Natural killer cell (primary cell): ENCODE measurements around the gene TSPYL1. TPM values are rescaled to one million over a fixed set of nuclear protein-coding genes. Genes with fewer than 3 reads are reported as not detected.
A peak's percentile ranks its signal among the peaks of the same experiment; 100 is the strongest.

Experiments
- ATAC-seq, 3 donors: fragments of 150-1000 bp in 2 of 3; fragments of 200-7000 bp in 1 of 3; cut with Tn5 transposase; 1 replicate in 1 of 3; 2 replicates in 2 of 3; pipeline ENCODE4 v1.10.0; 2021; ENCODE audit warnings: mild to moderate bottlenecking in 2 of 3, moderate library complexity in 2 of 3
- DNase-seq, 2 donors: peaks; one replicate each; pipeline versions ENCODE4 v3.0.0 to v3.0.0-alpha.2; 2013 to 2021; ENCODE audit warnings: mixed read lengths in 1 of 2
- H3K27ac ChIP-seq: one replicate; pipeline ENCODE4 v1.5.1; 2013; ENCODE audit warnings: mild to moderate bottlenecking, low read length
- H3K27me3 ChIP-seq: one replicate; pipeline ENCODE4 v1.6.1; 2013; ENCODE audit warnings: low read length; ENCODE audit not compliant: control insufficient read depth, insufficient read depth
- H3K36me3 ChIP-seq: one replicate; pipeline ENCODE4 v1.6.1; 2013; ENCODE audit warnings: low read length; ENCODE audit not compliant: control insufficient read depth, insufficient read depth
- H3K4me1 ChIP-seq: one replicate; pipeline ENCODE4 v1.6.1; 2013; ENCODE audit warnings: low read length; ENCODE audit not compliant: control insufficient read depth, insufficient read depth
- H3K4me3 ChIP-seq: one replicate; pipeline ENCODE4 v1.5.1; 2013; ENCODE audit warnings: low read length
- H3K9me3 ChIP-seq: one replicate; pipeline ENCODE4 v1.6.1; 2013; ENCODE audit warnings: low read length; ENCODE audit not compliant: control insufficient read depth, insufficient read depth
- H3K27ac Mint-ChIP-seq, 2 donors: one replicate each; pipeline ENCODE4 v1.8.0; 2022; ENCODE audit warnings: mild to moderate bottlenecking in 2 of 2, mixed read lengths in 2 of 2, moderate library complexity in 1 of 2
- H3K27me3 Mint-ChIP-seq, 2 donors: one replicate each; pipeline ENCODE4 v1.8.0; 2022; ENCODE audit warnings: low read depth in 2 of 2, mixed read lengths in 2 of 2
- H3K36me3 Mint-ChIP-seq: one replicate; pipeline ENCODE4 v1.8.0; 2022; ENCODE audit warnings: mixed read lengths
- H3K4me1 Mint-ChIP-seq, 2 donors: one replicate each; pipeline ENCODE4 v1.8.0; 2022; ENCODE audit warnings: mixed read lengths in 2 of 2
- H3K4me3 Mint-ChIP-seq: one replicate; pipeline ENCODE4 v1.8.0; 2022; ENCODE audit warnings: mild to moderate bottlenecking, moderate library complexity, mixed read lengths
- H3K9me3 Mint-ChIP-seq, 2 donors: one replicate each; pipeline ENCODE4 v1.8.0; 2022; ENCODE audit warnings: mixed read lengths in 2 of 2
- WGBS: methylation state at CpG from one replicate; pipeline ENCODE4 v1.1.7; 2013; ENCODE audit warnings: missing lambda C conversion rate; ENCODE audit not compliant: insufficient coverage; 5-methylcytosine and 5-hydroxymethylcytosine counted together
- intact Hi-C: fragments of 100-400 bp; cut with micrococcal nuclease; formaldehyde crosslinking; loops from one replicate; pipeline ENCODE4 v1.14.2; 2022
- total RNA-seq, 4 donors: library from RNA; stranded (reverse); fragments of 120-200 nt in 1 of 4; gene quantifications; one replicate each; pipeline versions ENCODE4 v1.2.3 to v1.2.4, GENCODE V29; 2013 to 2022
- TF ChIP-seq, protein P1 (sequence below): fragments of 200-600 bp; IDR thresholded peaks from one replicate; pipeline ENCODE4 v1.8.0; 2022; ENCODE audit warnings: antibody characterized with exemption

The TSPYL1 gene
- total RNA-seq, 3 donors from 2014 or later (not counting 1 experiment from before 2014, with no cell fraction given), result 134 to 143 (median 142) TPM

DNA sequence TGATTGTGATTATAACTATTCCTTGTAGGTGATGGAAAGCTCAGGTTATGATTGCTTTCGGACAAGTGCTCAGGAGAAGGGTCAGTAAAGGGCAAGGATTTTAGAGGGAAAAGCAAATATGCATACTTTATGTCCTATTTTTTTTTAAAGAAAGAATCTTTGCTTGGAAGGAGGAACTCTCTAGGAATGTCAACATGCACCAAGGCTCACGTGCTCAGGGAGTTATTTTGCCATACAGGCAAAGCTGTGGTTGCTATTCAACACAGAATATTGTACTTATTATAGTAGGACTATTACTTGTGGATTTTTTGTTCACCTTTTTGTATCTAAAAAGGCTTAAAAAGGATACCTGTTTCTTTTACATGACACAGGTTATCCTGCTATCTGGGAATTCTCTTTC, 3.0 kb upstream of the TSPYL1 start:
- intact Hi-C loops, result no loop called here
- H3K27ac Mint-ChIP-seq, result no peak overlapping the region

DNA sequence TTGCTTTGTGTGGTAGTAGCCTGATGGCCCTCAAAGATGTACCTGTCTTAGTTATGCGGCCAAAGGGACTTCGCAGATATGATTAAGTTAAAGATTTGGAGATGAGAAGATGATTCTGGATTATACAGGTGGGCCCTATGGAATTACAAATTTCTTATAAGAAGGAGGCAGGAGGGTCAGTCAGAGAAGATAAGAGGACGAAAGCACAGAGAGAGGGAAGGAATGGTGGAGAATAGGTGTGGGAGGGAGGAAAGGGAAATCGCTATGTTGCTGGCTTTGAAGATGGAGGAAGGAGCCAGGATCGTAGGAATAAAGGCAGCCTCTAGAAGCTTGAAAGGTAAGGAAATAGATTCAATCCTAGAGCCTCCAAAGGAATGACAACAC, 1.2 kb upstream of the TSPYL1 start:
- no peak for DNase-seq
- Histone ChIP-seq H3K4me1 (peaks cover 21% of the 10 kb centered on the region), H3K27ac (peak overlapping the region; percentile 99), H3K36me3 (peaks cover 12% of the 10 kb centered on the region), H3K4me3 (no peak overlapping the region), H3K9me3 (no peaks in the 10 kb centered on the region), H3K27me3 (no peaks in the 10 kb centered on the region)
- Mint-ChIP-seq H3K27me3 (no peaks in the 10 kb centered on the region), H3K27ac (peak overlapping the region; percentile 98 to 100), H3K36me3 (no peaks in the 10 kb centered on the region), H3K9me3 (no peaks in the 10 kb centered on the region), H3K4me1 (peaks cover 47 to 49% of the 10 kb centered on the region in 2 donors), H3K4me3 (peak overlapping the region; percentile 7)
- ATAC-seq, result no peak
- WGBS, result 96% methylated on average over 5 of the region's 5 CpGs
- TF ChIP-seq, protein P1, sequence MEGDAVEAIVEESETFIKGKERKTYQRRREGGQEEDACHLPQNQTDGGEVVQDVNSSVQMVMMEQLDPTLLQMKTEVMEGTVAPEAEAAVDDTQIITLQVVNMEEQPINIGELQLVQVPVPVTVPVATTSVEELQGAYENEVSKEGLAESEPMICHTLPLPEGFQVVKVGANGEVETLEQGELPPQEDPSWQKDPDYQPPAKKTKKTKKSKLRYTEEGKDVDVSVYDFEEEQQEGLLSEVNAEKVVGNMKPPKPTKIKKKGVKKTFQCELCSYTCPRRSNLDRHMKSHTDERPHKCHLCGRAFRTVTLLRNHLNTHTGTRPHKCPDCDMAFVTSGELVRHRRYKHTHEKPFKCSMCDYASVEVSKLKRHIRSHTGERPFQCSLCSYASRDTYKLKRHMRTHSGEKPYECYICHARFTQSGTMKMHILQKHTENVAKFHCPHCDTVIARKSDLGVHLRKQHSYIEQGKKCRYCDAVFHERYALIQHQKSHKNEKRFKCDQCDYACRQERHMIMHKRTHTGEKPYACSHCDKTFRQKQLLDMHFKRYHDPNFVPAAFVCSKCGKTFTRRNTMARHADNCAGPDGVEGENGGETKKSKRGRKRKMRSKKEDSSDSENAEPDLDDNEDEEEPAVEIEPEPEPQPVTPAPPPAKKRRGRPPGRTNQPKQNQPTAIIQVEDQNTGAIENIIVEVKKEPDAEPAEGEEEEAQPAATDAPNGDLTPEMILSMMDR, result no peak
- intact Hi-C loops, result no loop called here

More for the DNA sequence above, 3.0 kb upstream of the TSPYL1 start:
- Histone ChIP-seq H3K4me3 (no peak overlapping the region), H3K36me3 (peaks cover 8% of the 10 kb centered on the region), H3K9me3 (no peaks in the 10 kb centered on the region), H3K27me3 (no peaks in the 10 kb centered on the region), H3K27ac (no peak overlapping the region), H3K4me1 (peaks cover 14% of the 10 kb centered on the region)
- Mint-ChIP-seq H3K4me1 (peaks cover 31 to 32% of the 10 kb centered on the region in 2 donors), H3K9me3 (no peaks in the 10 kb centered on the region), H3K4me3 (no peak overlapping the region), H3K27me3 (no peaks in the 10 kb centered on the region), H3K36me3 (no peaks in the 10 kb centered on the region)
- DNase-seq (no peak), ATAC-seq (no peak)
- TF ChIP-seq, protein P1, result no peak
- 100% methylated on average over 1 of the region's 2 CpGs for WGBS

DNA sequence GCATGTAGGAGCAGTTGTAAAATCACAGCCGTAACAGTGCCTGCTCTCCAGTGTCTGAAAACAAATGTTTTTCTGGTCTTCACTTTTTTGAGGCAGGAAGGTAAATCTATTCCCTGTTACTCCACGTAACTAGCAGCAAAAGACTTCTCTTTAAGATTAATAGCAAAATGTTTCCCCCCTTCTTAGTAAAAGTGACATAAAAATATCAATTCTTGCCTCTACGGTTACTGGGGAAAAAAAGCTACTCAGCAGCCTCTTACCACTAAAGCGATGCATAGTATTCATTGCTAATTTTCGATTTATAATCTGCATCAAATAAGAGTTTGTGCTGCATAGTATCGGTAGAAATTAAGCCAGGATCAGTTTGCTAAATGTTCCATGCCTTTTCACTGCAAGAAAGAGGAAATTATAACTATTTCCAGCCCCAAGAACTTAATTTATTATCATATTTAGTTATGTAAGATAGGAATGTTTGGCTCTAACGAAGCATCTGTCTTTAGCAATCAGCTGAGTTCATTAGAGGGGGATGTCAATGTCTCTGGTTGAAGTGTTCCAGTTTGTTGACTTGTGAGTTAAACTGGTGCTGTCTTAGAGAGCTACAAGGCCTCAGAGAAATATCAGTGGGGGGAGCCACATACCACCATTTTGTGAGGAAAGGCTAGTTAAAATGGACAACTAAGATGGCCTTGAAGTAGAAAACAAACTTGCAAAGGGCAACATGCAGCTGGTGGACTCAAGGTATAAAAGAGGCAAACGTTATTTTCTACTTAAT, 617 bp upstream of the TSPYL1 start:
- intact Hi-C loops, result no loop called here
- Histone ChIP-seq H3K4me1 (peaks cover 25% of the 10 kb centered on the region), H3K9me3 (no peaks in the 10 kb centered on the region), H3K36me3 (peaks cover 12% of the 10 kb centered on the region), H3K27ac (peak overlapping the region; percentile 99), H3K27me3 (no peaks in the 10 kb centered on the region), H3K4me3 (peak overlapping the region; percentile 92)
- peak overlapping the region; percentile 96 for H3K4me3 Mint-ChIP-seq
- no peak for ATAC-seq
- H3K9me3 Mint-ChIP-seq, result no peaks in the 10 kb centered on the region
- H3K36me3 Mint-ChIP-seq, result no peaks in the 10 kb centered on the region
- H3K27ac Mint-ChIP-seq, result peak overlapping the region; percentile 98 to 100
- 19% methylated on average over 4 of the region's 8 CpGs for WGBS
- H3K4me1 Mint-ChIP-seq, result peaks cover 51 to 52% of the 10 kb centered on the region in 2 donors
- H3K27me3 Mint-ChIP-seq, result no peaks in the 10 kb centered on the region
- peak in 1 of 2 donors; percentile 45 for DNase-seq
- TF ChIP-seq, protein P1, result no peak
